Fibroblast of skin of left quadriceps (primary cell): ENCODE results near the gene OR8B2.
"Not testable (repeated sequence)": the region's sequence is repeated elsewhere in the genome, so short reads cannot be mapped to it uniquely, and the experiment has no call there.

Experiments
- DNase-seq, 2 experiments: peaks; one replicate each; pipeline ENCODE4 v3.0.0-alpha.2; 2013; ENCODE audit warnings: low read depth in 2 of 2

OR8B2 gene, protein sequence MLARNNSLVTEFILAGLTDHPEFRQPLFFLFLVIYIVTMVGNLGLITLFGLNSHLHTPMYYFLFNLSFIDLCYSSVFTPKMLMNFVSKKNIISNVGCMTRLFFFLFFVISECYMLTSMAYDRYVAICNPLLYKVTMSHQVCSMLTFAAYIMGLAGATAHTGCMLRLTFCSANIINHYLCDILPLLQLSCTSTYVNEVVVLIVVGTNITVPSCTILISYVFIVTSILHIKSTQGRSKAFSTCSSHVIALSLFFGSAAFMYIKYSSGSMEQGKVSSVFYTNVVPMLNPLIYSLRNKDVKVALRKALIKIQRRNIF

DNA sequence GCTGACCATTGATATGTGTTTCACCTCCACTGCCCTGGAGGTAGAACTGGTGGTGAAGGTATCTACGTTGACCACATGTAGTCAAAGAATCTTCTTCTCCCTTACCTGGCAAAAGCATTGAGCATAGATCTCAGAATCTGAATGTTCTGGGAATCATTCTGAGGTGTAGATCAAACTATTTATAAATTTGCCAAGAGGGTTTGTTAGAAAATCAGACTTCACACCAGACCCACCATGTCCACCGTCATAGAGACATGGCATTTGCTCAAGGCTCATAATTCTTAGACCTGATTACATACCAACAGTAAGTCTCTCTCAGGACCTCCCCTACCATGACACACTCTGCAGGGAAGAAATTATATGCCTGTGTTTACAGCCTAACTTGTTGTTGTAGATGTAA lies at the start of gene OR8B2:
Gene OR8B2, minus strand, starts transcription at position 101 of the 400 bp plus-strand sequence. CDS start 1,156 bp downstream, outside the sequence.
- DNase-seq: no peak

DNA sequence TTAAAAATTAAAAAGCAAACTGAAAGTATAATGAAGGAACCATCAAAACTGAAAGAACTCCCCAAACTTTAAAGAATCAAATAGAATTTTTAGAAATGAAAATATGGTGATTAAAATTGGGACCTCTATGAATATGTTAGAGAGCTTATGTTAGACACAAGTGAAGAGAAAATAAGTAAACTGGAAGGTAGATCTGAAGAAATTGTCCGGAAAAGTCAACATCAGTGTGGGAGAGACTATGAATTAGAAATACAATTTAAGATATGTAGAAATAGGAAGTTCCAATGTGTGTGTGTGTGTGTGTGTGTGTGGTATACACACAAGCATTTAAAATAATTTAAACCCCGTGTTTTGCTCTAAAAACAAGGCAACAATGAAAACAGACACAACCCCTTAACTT lies 45.3 kb upstream of the OR8B2 start:
- no peak for DNase-seq

DNA sequence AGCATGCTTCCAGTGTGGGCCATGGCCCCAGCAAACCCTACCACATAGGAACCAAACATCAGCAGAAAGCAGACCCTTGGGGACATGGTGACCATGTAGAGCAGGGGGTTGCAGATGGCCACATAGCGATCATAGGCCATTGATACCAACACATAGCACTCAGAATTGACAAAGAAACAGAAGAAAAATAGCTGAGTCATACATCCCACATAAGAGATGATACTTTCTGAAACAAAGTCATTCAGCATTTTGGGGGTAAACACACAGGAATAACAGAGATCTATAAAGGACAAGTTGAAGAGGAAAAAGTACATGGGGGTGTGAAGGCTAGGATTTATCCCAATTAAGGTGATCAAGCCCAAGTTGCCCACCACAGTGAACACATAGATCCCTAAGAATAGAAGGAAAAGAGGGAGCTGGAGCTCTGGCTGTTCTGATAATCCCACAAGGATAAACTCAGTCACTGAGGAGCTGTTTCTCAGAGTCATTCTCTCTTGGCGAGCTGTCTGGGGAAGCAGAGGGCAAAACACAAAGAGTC lies 40.2 kb upstream of the OR8B2 start, which contains the start of gene OR8B4:
Gene OR8B4, minus strand, starts transcription at position 488 of the 538 bp plus-strand sequence. Its CDS starts 0 bp downstream, at position 488.
- no peak for DNase-seq

DNA sequence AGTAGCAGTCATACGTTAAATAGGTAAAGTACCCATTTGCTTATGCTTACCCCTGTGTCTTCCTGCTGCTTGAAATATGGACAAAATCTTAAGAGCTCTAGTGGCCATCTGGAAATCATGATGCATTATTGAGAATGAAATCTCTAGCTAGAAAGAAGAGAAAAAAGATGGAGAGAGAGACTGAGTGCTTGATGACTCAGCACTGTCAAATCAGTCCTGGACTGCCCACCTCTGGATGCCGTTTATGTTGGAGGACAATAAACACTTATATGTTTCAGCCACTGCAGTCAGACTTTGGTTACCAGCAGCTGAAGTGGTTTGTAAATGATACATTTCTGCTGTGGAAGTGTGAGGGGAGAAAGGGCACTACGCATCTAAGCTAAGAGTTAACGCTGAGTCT lies 36.7 kb upstream of the OR8B2 start:
- DNase-seq: no peak

DNA sequence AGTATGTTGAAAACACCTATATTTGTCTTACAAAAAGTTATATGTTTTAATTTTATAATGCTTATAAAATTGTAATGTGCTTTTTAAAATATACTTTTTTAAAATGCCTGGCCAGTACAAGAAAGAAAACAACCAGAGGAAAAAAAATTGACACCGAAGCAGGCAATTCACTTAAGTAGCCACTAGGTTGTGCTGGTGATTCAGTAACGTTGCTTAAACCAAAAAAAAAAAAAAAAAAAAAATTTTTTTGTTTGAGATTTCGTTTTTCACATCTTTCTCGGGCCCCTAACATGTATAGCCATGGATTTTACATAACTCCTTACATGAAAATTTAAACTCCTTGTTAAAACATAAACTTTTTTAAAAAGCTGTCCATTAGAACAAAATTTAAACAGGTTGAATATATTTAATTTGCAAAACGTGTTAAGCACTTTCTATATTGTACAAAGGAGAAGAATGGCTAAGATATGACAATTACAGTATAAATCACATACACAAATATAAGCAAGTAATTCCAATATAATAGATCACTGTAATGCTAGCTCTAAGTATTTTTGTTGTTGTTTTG lies 31.1 kb upstream of the OR8B2 start:
- peak; percentile 7 to 26 for DNase-seq

DNA sequence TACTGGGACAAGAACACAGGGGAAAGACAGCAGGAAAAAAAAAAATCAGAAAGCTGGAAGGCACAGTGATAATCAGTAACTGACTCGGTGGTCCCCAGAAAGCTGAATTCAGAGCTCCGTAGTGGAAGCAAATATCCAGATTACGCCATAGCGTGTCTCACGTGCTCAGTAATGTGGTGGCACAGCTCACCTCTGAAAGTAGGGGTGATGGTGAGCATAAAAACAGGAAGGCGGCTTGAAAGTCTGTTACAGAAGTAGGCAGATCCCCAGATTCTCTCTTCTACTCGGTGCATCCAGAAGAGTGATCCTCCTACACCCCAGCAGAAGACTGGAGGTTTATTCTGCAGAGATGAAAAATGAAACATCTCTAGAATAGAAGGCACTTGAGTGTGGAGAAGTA lies 25.6 kb upstream of the OR8B2 start:
- DNase-seq: no peak

DNA sequence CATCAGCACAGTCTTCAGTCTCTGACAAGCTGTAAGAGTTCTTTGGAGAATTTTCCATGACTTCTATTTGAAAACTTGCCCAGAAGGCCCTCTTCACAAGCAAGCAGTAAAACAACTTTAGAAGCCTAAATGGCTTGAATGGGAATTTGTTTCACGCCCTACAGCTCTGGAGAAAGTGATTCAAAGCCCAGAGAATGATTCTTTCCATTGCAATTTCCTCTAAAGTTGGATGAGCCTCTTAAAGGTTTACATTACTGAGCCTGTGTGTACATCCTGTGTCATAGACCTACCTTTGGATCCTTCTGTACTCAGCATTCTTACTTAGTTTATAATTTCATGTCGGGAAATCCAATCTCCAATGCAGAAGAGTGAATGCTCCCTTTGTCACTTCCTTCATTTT lies 21.3 kb upstream of the OR8B2 start:
- no peak for DNase-seq

DNA sequence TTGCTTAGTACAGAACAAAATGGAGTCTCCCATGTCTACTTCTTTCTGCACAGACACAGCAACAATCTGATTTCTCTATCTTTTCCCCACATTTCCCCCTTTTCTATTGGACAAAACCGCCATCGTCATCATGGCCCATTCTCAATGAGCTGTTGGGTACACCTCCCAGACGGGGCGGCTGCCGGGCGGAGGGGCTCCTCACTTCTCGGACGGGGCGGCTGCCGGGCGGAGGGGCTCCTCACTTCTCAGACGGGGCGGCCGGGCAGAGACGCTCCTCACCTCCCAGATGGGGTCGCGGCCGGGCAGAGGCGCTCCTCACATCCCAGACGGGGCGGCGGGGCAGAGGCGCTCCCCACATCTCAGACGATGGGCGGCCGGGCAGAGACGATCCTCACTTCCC lies 18.9 kb upstream of the OR8B2 start:
- not testable (repeated sequence) for DNase-seq

DNA sequence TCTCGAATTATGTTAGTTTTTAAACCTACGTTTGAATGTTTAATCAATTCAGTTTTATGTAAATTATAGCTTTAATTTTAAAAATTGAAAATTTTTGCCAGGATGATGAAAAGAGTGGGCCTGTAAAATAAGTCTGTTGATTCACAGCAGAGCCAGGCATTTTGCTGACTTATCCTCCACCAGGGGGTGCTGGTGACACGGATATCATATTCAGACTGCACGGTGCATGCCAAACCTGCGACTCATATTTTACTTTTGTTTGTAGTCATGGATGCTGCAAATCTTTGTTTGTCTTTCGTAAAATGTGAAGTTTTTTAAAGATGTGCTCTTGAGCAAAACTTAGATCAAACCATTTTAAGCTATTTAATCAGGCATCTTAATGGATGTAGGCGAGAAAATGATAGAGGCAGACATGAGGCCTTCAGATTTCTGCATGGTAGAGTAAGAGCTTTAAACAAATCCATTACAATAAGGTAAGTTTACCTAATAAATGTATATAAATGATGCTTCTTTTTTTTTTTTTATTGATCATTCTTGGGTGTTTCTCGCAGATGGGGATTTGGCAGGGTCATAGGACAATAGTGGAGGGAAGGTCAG lies 18.1 kb upstream of the OR8B2 start:
- peak; percentile 57 to 66 for DNase-seq

DNA sequence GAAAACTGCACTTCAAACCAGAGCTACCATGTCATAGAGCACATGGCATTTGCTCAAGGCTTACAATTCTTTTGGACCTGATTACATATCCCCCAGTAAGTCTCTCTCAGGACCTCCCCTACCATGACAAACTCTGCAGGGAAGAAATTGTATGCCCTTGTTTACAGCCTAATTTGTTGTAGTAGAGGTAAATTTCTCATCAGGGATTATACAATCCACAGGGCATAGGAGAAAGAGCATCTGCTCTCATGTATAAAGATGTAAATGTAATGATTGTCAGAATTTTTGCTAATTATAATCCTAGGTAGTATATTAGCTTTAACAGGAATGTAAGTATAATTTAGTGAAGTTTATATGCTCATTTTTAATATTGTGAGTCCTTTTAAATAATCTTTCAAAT lies 14.6 kb upstream of the OR8B2 start, which contains the start of gene OR8B3:
Gene OR8B3, minus strand, starts transcription at position 101 of the 400 bp plus-strand sequence. CDS start 1,673 bp downstream, outside the sequence.
- no peak for DNase-seq

DNA sequence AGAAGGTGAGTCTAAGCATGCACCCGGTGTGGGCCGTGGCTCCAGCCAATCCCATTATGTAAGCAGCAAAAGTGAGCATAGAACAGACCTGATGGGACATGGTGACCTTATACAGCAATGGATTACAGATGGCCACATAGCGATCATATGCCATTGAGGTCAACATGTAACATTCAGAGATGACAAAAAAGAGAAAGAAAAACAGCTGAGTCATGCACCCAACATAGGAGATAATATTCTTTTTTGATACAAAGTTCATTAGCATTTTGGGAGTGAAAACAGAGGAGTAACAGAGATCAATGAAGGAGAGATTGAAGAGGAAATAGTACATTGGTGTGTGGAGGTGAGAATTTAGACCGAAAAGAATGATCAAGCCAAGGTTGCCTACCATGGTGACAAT lies 12.5 kb upstream of the OR8B2 start:
- DNase-seq: not testable (repeated sequence)

DNA sequence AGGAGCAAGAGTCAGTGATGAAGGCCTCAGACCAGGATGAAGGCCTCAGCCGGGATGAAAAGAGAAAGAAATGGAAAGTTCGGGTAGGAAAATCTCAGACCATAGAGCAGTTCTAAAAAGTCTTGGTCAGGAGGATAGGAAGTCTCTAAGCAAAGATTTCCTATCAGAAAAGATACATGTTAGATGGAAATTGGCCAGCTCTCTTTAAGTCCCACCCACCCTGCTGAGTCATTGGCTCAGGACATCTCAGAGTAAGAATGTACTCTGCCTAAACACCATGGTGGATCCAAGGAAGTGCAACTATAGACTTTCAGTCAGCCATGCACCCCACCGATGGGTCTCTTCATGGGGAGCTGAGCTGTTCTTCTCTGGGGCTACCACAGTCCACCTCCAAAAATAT lies 10.1 kb upstream of the OR8B2 start:
- no peak for DNase-seq

DNA sequence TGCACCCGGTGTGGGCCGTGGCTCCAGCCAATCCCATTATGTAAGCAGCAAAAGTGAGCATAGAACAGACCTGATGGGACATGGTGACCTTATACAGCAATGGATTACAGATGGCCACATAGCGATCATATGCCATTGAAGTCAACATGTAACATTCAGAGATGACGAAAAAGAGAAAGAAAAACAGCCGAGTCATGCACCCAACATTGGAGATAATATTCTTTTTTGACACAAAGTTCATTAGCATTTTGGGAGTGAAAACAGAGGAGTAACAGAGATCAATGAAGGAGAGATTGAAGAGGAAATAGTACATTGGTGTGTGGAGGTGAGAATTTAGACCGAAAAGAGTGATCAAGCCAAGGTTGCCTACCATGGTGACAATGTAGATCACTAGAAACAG lies 1.4 kb downstream of the OR8B2 start:
- not testable (repeated sequence) for DNase-seq

DNA sequence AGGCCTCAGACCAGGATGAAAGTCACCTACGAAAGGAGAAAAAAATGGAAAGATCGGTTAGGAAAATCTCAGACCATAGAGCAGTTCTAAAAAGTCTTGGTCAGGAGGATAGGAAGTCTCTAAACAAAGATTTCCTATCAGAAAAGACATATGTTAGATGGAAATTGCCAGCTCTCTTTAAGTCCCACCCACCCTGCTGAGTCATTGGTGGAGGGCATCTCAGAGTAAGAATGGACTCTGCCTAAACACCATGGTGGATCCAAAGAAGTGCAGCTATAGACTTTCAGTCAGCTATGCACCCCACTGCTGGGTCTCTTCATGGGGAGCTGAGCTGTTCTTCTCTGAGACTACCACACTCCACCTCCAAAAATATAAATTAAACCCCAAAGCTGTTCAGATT lies 3.7 kb downstream of the OR8B2 start:
- DNase-seq: no peak

DNA sequence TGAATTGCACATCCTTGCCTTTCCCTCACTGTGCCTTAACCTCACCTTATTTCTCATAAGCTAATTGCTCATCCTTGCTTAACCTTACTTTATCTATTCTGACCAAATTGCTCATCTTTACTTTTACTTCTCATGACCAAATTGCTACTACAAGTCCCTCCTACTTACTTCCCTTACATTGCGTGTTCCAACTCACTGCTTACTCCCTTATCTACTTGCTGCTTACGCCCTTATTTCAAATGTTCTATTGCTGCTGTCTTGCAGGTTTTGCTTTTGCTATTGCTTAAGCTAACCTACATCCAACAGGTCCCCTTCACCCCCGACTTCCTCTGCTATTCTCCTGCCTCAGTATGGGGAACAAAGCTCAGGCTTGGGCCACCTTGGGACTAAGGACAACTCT lies 8.0 kb downstream of the OR8B2 start:
- DNase-seq: no peak

DNA sequence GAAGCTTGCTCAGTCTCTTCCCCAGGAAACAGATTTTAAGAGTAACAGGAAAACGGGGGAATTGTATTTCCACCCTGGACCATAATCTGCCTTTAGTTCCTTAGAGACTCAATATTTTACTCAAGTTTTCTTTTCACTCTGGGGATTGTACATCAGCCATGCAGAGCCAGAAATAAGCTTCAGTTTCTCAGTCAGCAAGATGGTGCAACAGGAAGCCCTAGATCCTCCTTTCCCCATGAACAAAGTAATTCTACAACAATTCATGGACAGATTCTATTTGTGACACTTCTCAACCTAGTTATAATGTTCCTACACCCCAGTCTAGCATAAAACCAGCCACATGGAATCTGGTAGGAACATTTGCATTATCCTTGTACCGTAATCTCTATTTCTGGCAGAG lies 24.7 kb downstream of the OR8B2 start:
- DNase-seq: no peak

DNA sequence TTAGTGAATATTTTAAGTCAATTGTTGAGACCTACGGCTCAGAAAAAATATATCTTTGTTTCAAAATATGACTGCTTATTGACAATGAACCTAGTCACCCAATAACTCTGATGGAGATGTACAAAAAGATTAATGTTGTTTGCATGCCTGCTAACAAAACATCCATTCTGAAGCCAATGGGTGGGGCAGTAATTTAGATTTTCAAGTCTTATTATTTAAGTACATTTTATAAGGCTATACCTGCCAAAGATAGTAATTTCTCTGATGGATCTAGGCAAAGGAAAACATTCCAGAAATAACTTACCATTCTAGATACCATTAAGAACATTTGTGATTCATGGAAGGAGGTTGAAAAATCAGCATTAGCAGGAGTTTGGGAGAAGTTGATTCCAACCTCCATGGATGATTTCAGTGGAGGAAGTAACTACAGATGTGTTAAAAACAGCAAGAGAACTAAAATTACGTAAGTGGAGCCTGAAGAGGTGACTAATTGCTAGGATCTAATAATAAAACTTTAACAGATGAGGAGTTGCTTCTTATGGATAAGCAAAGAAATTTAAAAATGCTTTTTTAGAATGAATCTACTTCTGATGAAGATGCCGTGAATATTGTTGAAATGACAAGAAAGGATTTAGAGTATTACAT lies 37.9 kb downstream of the OR8B2 start:
- no peak for DNase-seq

DNA sequence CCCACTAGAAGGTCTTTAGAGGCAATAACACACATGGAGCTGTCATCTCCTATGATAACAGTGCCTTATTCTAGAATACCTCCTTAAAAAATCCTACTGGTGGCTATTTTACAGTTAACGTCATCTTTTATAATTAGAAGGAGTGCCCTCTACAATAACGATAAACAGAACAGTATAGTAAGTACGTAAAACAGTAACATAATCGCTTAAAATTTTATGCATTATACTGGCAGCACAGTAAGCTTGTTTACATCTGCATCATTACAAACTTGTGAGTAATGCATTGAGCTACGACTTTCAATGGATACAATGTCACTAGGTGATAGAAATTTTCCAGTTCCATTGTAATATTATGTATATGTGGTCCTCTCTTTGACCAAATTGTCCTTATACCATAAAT lies 40.0 kb downstream of the OR8B2 start:
- DNase-seq: no peak

DNA sequence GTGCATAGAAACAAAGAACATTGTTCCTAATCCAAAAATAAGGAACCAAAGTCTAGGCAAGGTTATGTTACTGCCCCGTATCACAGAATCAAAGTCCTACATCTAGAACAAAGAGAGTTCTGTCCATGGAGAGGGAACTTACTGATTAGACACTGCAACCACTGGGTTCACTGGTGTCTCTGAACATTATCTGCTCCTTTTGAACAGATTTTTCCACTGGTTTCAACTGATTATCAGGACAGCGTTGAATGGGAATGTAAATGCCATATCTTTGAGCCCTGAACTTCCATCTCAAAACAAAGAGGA lies 44.2 kb downstream of the OR8B2 start:
- DNase-seq: no peak

DNA sequence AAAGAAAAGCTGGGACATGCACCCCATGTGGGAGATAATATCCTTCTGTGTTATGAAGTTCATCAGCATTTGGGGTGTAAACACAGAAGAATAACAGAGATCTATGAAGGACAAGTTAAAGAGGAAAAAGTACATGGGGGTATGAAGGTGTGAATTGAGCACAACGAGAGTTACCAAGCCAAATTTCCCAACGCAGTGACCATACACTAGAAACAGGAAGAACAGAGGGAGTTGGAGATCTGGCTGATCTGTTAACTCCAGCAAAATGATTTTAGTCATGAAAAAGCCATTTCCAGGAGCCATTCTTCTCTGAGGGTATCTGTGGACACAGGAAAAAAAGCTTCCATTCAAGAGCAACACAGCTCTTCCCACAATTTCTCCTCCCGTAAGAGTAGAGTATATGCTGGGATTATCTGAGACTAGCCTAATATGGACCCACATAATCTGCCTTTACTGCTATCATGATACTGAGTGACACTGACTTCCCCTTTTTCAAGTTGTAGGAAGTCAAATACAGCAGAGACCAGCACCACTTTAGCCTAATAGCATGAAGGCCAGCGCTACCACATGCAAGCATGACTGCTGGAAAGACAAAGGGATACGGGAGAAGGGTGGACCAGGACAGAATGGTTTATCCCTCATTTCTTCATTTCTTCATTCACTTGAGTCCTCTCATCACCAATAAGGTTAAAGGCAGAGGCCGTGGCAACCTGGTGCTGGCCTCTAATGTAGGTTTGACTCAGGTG lies 44.7 kb downstream of the OR8B2 start:
- DNase-seq: no peak
